Camera-type eye (tissue), 1 donor: ENCODE results near the gene MCCD1. TPM values are rescaled to one million over a fixed set of nuclear protein-coding genes. Genes with fewer than 3 reads are reported as not detected.

Source experiments
- total RNA-seq: library from RNA; depleted of rRNA; stranded (reverse); fragments of >200 nt; gene quantifications from one replicate; pipeline ENCODE4 v1.2.3, GENCODE V29; 2014

Gene MCCD1
- total RNA-seq: not detected

GRCh38 chr6:31528821-31529328 lies at the start of gene MCCD1:
TSS of gene MCCD1 (plus strand) at chr6:31528962. CDS start at chr6:31529015, 53 bp downstream.

GRCh38 chr6:31497531-31498476 lies 31.0 kb upstream of the MCCD1 start, which contains the start of gene MICB:
TSS of gene MICB (plus strand) at chr6:31498145. CDS start at chr6:31498194, 49 bp downstream.

GRCh38 chr6:31541658-31542521 lies 13.1 kb downstream of the MCCD1 start, which contains the start of gene DDX39B:
TSS of gene DDX39B (minus strand) at chr6:31542003. CDS start at chr6:31540532, 1,471 bp downstream.

GRCh38 chr6:31546339-31546957 lies 17.7 kb downstream of the MCCD1 start, which contains the start of gene ATP6V1G2:
TSS of gene ATP6V1G2 (minus strand) at chr6:31546608. CDS start at chr6:31546559, 49 bp downstream.

GRCh38 chr6:31546958-31547726 lies 18.4 kb downstream of the MCCD1 start, which contains the start of gene NFKBIL1:
TSS of gene NFKBIL1 (plus strand) at chr6:31547608. CDS start at chr6:31547695, 87 bp downstream.

GRCh38 chr6:31572041-31572911 lies 43.5 kb downstream of the MCCD1 start, which contains the start of gene LTA:
TSS of gene LTA (plus strand) at chr6:31572289. CDS start at chr6:31572743, 454 bp downstream.

GRCh38 chr6:31575335-31575901 lies 46.7 kb downstream of the MCCD1 start, which contains the start of gene TNF:
TSS of gene TNF (plus strand) at chr6:31575565. CDS start at chr6:31575742, 177 bp downstream.

Other genes with a start within 250 kb of the MCCD1 start
- 169 TPM for gene HLA-B, start 171.8 kb upstream of the MCCD1 start, total RNA-seq
- 9.9 TPM for gene MICA, start 125.4 kb upstream of the MCCD1 start, total RNA-seq
- gene MICB, start 30.8 kb upstream of the MCCD1 start, total RNA-seq: 2.8 TPM
- 327 TPM for gene DDX39B, start 13.0 kb downstream of the MCCD1 start, total RNA-seq
- 19.2 TPM for gene ATP6V1G2, start 17.6 kb downstream of the MCCD1 start, total RNA-seq
- 21.8 TPM for gene NFKBIL1, start 18.6 kb downstream of the MCCD1 start, total RNA-seq
- gene LTA, start 43.3 kb downstream of the MCCD1 start, total RNA-seq: not detected
- not detected for gene TNF, start 46.6 kb downstream of the MCCD1 start, total RNA-seq
- 1.4 TPM for gene LTB, start 53.5 kb downstream of the MCCD1 start, total RNA-seq
- gene LST1, start 57.3 kb downstream of the MCCD1 start, total RNA-seq: 11.2 TPM
- gene NCR3, start 64.0 kb downstream of the MCCD1 start, total RNA-seq: not detected
- 10.5 TPM for gene AIF1, start 86.3 kb downstream of the MCCD1 start, total RNA-seq
- 88.1 TPM for gene PRRC2A, start 91.8 kb downstream of the MCCD1 start, total RNA-seq
- 226 TPM for gene BAG6, start 123.7 kb downstream of the MCCD1 start, total RNA-seq
- 1.0 TPM for gene APOM, start 126.9 kb downstream of the MCCD1 start, total RNA-seq
- gene C6orf47, start 131.8 kb downstream of the MCCD1 start, total RNA-seq: 19.6 TPM
- 18.6 TPM for gene GPANK1, start 136.0 kb downstream of the MCCD1 start, total RNA-seq
- 108 TPM for gene CSNK2B, start 137.1 kb downstream of the MCCD1 start, total RNA-seq
- gene LY6G5B, start 141.0 kb downstream of the MCCD1 start, total RNA-seq: 2.3 TPM
- 1.9 TPM for gene LY6G5C, start 152.1 kb downstream of the MCCD1 start, total RNA-seq
- gene ABHD16A, start 174.4 kb downstream of the MCCD1 start, total RNA-seq: 53.2 TPM
- not detected for gene LY6G6F, start 177.9 kb downstream of the MCCD1 start, total RNA-seq
- gene LY6G6D, start 186.4 kb downstream of the MCCD1 start, total RNA-seq: not detected
- gene LY6G6C, start 192.8 kb downstream of the MCCD1 start, total RNA-seq: not detected
- gene MPIG6B, start 194.4 kb downstream of the MCCD1 start, total RNA-seq: 0.55 TPM
- 108 TPM for gene DDAH2, start 200.3 kb downstream of the MCCD1 start, total RNA-seq
- 89.1 TPM for gene CLIC1, start 207.6 kb downstream of the MCCD1 start, total RNA-seq
- gene MSH5, start 211.0 kb downstream of the MCCD1 start, total RNA-seq: 16.5 TPM
- gene SAPCD1, start 233.7 kb downstream of the MCCD1 start, total RNA-seq: 3.8 TPM
- 0.88 TPM for gene VWA7, start 248.4 kb downstream of the MCCD1 start, total RNA-seq